Activated CD4-positive, alpha-beta T cell treated with anti-CD3 and anti-CD28 coated beads, Interleukin-2, Interleukin-4, amounts not matched to agents 100 ng/mL and 50 ng/mL, durations not matched to agents 16 hours and 8 hours (primary cell): ENCODE measurements around the gene NDUFB10.

Experiments
- DNase-seq: peaks from one replicate; pipeline ENCODE4 v3.0.0-alpha.2; 2020; ENCODE audit warnings: low spot score

The NDUFB10 gene

DNA sequence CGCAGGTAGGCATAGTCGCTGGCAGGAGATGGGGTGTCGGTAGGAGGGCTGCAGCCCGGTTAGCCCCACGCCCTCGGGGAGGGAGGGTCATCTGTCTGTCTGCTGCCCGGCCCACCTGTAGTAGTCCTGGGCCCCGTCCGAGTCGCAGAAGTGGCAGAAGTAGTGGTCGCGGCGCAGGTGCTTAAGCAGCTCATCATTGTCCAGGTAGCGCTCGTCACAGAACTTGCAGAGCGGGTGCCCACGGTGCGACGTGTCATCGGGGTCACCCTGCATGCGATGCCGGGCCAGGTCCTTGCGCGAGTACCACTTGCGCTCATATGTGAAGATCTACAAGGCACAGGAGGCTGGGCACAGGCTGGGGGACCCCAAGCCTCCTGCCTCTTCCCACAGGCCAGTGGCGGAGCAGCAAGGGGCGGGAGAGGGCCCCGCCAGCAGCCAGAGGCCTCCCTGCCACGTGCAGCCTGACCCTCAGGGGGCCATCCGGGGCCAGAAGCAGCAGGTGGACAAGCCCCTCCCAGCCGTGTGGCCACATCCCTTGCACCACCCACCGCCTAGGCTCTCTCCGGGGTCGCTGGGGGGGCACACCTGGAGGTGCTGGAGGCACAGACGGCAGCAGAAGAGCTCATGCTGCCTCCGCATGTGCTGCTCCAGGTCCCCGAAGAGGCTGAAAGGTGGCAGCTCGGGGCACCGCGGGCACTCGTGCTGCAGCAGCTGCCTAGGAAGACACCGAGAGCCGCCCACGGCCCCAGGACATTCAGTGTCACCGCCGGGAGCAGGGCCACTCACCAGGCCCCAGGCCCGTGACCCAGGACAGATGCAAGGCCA, 43.3 kb downstream of the NDUFB10 start:
- no peak for DNase-seq

DNA sequence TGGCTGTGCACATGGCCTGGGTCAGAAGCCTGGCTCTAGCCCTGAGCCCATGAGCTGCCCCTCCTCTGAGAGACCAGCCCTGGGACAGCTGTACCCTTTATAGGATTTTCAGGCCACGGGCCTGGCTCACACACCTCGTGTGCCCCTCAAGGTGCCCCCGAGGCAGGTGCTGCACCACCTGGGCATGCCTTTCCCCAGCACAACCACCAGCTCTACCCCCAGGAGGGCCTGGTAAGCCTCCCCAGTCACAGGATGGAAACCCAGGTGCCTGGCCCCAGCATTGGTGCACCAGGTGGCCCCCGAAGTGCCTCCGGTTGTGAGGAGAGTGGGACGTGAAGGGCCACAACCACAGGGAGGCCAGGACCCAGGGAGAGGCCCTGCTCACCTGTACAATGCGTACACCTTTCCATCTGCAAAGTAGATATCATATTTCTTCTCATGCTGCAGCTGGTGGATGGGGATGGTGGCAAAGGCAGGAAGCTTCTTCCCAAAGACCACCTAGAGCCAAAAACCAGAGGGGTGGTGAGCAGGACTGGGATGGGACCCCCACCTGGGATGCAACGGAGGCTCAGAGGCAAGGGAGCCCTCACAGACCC, 44.0 kb downstream of the NDUFB10 start:
- no peak for DNase-seq

DNA sequence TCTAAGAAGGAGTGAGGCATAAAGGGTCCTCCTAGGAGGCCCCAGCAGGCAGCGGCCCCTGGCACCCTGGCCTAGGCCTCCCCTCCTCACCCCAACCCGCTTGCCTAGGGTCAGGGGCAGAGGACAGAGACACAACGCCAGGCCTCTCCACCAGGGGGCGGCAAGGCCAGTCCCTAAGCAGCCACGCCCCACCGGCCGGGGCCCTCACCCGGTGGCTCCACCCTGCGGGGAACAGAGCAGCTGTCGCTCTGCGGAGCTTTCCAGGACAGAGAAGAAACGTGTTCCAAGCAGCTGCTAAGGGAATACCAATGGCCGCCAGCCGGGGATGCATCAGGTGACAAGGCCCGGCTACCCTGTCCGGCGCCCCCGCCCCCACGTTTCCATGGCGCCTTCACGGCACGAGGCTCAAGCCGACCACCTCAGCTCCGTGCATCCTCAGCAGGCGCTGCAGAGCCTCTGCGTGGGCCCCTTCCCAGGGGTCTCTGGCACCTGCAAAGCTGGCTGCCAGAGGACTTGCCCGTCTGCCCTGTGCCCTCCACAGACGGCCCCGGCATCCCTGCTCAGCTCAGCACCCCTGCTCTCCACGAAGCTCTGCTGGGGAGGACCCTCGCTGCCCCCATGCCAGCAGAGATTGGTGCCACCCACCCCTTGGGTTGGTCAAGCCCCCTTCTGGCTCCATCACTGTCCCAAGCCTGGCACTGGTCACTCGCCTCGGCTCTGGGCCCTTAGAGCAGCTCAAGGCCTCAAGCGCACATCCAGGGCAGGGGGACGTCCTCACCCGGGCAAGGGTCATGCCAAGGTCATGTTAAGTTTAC, 44.7 kb downstream of the NDUFB10 start:
- DNase-seq, result peak; percentile 90

DNA sequence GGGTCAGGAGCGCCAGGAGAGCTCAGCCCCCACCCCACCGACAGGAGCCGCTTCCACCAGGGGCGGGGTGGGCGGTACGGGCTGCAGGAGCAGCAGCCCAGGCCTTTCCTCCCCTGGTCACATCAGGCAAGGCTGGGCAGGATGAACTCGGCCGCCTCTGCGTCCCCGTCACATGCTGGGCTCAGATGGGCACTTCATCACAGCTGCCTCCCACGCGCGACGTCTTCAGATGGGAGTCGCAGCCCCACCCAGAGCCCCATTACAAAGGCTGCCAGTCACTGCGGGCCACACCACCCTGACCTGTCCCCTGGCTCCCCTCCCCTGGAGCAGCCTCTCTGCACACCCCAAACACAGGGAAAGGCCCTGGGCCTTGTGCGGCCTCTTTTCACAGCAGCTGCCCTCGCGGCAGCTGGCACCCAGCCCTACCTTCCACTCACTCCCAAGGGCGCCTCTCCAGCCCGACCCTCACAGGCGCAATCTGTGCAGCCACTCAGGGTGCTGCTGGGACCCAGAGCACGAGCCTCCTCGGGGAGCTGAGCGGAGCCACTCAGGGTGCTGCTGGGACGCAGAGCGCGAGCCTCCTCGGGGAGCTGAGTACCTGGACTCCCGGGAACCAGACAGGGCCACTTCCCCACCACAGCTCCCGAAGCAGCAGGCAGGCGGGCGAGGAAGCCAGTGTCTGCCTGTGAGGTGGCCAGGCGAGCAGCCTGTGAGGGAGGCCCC, 45.6 kb downstream of the NDUFB10 start:
- DNase-seq, result no peak

DNA sequence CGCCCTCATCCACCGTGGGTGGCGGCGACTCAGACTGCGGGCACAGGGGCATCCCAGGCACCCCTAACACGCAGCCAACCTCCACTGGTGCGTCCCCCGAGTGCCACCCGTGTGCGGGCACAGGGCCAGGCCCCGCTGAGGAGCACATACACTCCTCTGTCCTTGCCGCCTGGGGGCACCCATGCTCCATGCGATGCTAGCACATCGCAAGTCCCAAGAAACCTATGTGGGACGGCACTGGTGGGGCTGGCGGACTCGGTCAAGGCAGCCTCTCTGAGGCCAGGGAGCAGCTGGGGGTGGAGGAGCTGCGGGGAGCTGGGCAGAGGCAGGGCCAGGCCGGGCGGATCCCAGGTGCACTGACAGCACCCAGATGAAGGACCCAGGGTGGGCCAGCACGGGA, 46.3 kb downstream of the NDUFB10 start:
- no peak for DNase-seq

DNA sequence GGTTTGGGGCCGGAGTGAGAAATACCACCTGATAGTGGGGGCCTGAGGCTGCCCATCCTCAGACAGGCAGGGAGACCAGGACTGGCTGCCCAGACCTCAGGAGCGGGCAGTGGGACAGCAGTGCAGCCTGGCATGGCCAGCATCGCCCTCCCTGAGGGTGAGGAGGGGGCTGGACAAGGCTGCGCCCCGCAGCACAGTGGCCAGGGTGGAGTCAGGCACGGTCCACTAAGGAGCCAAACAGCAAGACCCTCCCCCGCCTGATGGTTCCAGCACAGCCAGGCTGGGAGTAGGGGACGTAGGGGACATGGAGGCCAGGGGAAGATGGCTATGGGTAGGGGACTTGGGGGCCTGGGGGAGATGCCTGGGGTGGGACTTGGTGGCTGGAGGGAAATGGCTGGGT, 47.0 kb downstream of the NDUFB10 start:
- DNase-seq, result no peak

DNA sequence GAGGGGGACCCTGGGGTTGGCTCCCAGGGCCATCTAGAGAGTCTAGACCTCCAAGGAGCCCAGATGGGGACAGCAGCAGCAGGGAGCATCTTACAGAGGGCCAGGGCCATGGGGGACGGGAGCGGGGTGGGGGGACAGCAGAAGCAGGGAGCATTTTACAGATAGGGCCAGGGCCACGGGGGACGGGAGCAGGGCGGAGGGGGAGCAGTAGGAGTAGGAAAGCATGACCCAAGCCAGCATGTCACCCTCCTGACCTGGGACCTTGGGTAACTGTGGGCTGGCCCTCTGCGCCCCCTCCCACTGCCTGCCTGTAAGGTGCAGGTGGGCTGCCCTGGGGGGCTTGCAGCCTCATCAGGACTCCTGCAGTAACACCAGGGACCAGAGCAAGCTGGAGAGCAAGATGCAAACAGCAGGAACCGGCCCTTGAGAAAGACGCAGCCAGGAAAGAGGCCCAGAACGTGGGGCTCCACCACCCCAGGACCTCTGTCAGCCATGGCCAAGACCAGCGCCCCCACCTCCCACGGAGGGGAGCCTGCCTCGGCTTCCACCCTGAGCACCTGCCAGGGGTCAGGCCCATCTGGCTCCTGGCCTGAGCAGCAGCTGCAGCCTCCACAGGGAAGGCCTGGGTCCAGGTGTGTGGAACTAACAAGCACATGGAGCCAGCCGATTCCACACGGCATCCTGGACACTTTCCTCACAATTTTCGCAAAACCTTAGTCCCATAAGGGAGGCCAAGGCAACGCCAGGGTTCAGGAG, 47.9 kb downstream of the NDUFB10 start:
- no peak for DNase-seq

DNA sequence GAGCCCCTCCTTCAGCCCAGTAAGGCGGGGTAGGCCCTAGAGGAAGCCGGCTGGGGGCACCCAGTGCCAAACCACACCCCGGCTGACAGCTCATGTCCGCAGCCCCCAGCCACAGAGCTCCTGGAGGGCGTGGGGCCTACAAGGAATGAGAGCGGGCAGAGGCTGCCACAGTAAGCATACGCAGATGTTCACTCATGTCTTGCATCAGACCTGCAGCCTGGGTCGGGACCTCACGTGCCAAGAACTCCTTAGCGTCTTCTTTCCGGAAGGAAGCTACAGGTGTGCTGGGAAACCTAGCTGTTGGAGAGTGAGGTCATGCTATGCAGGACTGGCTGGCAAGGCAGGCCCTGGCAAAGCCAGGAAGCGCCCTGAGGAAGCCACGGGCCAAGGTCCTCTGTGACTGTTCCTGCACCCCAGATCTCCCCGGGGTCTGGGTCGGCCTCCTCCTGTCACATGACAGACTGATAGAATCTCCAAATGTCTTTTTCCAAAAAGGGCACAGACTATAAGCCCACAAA, 48.7 kb downstream of the NDUFB10 start:
- no peak for DNase-seq

DNA sequence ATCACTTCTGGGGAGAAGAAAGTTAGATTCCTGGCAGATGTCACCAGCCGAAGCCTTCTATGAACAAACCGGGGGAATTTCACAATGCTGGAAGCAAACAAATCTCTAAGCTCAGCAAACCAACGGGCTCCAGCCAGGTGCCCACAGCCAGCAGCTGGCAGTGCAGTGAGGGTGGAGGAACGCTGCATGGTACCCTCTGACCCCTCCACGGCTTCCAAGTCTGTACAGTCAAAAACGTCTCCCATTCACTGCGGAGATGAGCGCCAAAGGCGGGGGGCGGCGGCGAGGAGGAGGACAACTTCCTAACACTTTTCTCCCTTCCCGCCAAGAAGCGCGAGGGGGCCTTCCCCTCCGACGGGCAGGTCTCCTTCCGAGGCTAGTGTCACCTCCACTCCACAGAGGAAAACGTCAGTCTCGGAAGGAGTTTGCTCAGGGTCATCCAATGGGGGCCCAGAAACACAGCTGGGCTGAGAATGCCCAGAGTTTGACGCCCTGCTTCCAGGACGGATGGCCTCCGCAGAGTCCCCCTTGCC, 49.4 kb downstream of the NDUFB10 start:
- DNase-seq, result no peak

DNA sequence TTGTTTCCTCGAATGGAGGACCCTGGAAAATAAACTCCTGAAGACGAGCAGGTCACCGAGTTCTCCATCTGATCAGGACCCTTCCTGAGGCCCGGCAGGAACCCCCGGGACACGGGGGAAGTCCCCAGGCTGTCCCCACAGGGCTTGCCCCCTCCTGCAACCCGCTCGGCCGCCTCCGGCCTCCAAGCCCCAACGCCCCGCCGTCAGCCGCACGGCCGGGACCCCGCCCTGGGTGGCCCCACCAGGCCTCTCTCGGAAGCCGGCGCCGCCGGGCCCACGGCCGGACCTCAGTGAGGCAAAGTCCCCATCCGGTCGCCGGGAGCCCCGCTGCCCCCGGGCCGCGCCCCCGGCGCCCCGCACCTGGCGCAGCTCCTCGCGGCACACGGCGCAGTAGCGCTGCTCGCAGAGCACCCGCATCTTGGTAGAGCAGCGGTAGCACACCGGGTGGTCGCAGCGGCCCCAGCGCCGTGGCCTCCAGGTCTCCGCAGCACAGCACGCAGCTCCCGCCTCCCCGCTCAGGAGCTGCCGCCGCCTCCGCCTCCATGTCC, 49.9 kb downstream of the NDUFB10 start:
- DNase-seq, result no peak

DNA sequence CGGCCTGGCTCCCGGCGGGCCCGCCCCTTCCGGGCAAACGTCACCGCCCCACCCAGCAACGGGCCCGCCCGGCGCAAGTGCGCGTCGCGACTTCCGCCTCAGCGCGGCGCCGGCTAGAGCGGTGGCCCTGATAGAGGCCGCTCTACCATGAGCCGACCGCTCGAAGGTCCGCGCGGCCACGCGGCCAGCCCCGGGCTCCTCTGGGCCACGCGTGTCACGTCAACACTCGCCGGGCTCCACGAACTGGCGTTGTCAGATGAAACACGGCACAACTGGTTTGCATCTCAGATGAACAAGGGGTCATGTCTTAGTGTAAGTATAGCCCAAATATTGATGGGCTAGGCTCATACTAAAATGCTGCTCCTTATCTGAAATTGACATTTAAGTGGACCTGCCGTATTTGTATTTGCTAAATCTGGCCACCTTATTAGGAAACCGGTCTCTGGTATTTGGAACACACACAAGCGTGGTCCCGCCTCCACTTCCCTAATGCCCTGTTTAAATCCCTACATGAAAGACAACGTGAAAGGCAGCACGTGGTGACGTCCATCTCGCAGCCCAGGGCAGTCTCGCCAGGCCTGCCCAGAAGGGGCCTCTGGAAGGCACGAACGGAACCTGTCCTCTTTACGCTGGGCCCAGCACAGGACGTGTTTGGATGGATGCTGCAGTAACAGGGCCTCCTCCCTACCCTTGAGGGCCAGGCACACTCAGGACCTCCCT, 50.6 kb downstream of the NDUFB10 start, which contains the start of gene ZNF598:
TSS of gene ZNF598 (minus strand) at position 31 of the 720 bp plus-strand sequence.
- peak; percentile 83 for DNase-seq
